RWPE1 (cell line): ENCODE data around the gene SHROOM3.

Source experiments
- CTCF ChIA-PET: fragments of 350-600 bp; sonication (Branson Sonifier 250); formaldehyde crosslinking; extraction: SDS; loops from one replicate; lab custom pipeline; 2021; lab: Yijun Ruan, JAX
- POLR2A ChIA-PET: fragments of 400-600 bp; formaldehyde crosslinking; extraction: SDS; loops from one replicate; lab custom pipeline; 2020; ENCODE audit warnings: antibody characterized with exemption; ENCODE audit not compliant: low non-redundant PET; lab: Yijun Ruan, JAX
- DNase-seq: peaks from one replicate; pipeline ENCODE4 v3.0.0; 2012; ENCODE audit warnings: low spot score
- H3K27ac ChIP-seq: fragments of 450-650 bp; 2 replicates; pipeline ENCODE4 v1.5.1; 2017
- CTCF ChIP-seq: fragments of 450-650 bp; conservative IDR thresholded peaks from 2 replicates; pipeline ENCODE4 v1.5.1; 2017; ENCODE audit warnings: low read depth, mild to moderate bottlenecking

Gene SHROOM3

GRCh38 chr4:76644831-76645485 lies 209.9 kb downstream of the SHROOM3 start:
- H3K27ac ChIP-seq: no peak overlapping the region
- DNase-seq: no peak
- no peak for TF ChIP-seq CTCF
- POLR2A ChIA-PET: no interaction called here
- CTCF ChIA-PET: interaction anchor here (0.6 to 1.2 kb wide), 2 partner anchors 18 to 56 kb away, joined by 3 to 4 read pairs; no protein-coding TSS in a partner anchor

GRCh38 chr4:76649086-76649485 lies 214.1 kb downstream of the SHROOM3 start:
- CTCF ChIA-PET: no interaction called here
- no peak overlapping the region for H3K27ac ChIP-seq
- no peak for TF ChIP-seq CTCF
- no peak for DNase-seq
- POLR2A ChIA-PET: no interaction called here

GRCh38 chr4:76651616-76652015 lies 216.6 kb downstream of the SHROOM3 start:
- DNase-seq: no peak
- no peak overlapping the region for H3K27ac ChIP-seq
- TF ChIP-seq CTCF: no peak
- POLR2A ChIA-PET: no interaction called here
- CTCF ChIA-PET: interaction anchor here (0.6 kb wide), 1 partner anchor 1085 kb away, joined by 4 read pairs; no protein-coding TSS in a partner anchor

GRCh38 chr4:76652389-76652788 lies 217.4 kb downstream of the SHROOM3 start:
- ChIA-PET POLR2A (no interaction called here), CTCF (no interaction called here)
- H3K27ac ChIP-seq: no peak overlapping the region
- TF ChIP-seq CTCF: no peak
- DNase-seq: no peak

- no peak overlapping the region for H3K27ac ChIP-seq
- no peak for DNase-seq
- TF ChIP-seq CTCF: no peak
- ChIA-PET CTCF (no interaction called here), POLR2A (no interaction called here)
Measured at GRCh38 chr4:76654084-76654483, 219.1 kb downstream of the SHROOM3 start.

GRCh38 chr4:76654791-76655190 lies 219.8 kb downstream of the SHROOM3 start:
- no peak for DNase-seq
- H3K27ac ChIP-seq: no peak overlapping the region
- POLR2A ChIA-PET: no interaction called here
- no peak for TF ChIP-seq CTCF
- CTCF ChIA-PET: no interaction called here
